Measurements from ENCODE around the gene ATL2. TPM values are rescaled to one million over a fixed set of nuclear protein-coding genes. Genes with fewer than 3 reads are reported as not detected.

Gene ATL2
- total RNA-seq, 4 donors from 2014 or later, result 147 to 220 (median 187) TPM

DNA sequence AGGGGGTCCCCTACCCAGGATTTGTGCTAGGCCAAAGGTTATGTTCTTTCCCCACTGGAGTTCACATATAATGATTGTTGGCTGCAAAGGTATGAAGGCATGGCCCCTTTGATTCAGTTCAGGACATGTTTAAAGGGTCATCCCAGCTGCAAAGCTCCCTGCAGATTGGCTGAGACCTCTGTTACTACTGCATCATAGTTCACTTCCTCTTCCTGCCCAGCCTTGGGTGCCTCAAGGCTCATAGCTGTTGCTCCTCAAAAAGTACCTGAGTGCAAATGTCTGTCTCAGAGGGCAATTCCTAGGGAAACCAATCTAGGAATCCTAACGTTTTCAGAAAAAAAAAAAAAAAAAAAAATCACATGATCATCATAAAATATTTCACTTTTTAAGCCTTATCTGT lies 125.1 kb downstream of the ATL2 start:
- TF ChIP-seq, protein P1, sequence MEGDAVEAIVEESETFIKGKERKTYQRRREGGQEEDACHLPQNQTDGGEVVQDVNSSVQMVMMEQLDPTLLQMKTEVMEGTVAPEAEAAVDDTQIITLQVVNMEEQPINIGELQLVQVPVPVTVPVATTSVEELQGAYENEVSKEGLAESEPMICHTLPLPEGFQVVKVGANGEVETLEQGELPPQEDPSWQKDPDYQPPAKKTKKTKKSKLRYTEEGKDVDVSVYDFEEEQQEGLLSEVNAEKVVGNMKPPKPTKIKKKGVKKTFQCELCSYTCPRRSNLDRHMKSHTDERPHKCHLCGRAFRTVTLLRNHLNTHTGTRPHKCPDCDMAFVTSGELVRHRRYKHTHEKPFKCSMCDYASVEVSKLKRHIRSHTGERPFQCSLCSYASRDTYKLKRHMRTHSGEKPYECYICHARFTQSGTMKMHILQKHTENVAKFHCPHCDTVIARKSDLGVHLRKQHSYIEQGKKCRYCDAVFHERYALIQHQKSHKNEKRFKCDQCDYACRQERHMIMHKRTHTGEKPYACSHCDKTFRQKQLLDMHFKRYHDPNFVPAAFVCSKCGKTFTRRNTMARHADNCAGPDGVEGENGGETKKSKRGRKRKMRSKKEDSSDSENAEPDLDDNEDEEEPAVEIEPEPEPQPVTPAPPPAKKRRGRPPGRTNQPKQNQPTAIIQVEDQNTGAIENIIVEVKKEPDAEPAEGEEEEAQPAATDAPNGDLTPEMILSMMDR (IDR thresholded peaks at IDR 0.05), result no peak
- no peak for TF ChIP-seq POLR2A (IDR thresholded peaks at IDR 0.05)
- intact Hi-C loops (cut with DNase I; ENCODE audit: low total_unique reads), result no loop called here
- DNase-seq (ENCODE audit: low spot score in 2 of 2), result no peak
- no peak overlapping the region for H3K4me3 ChIP-seq (ENCODE audit: low read depth, poor library complexity, severe bottlenecking)
- WGBS, 2 donors, result 37 to 40% methylated on average over 1 of the region's 1 CpG

DNA sequence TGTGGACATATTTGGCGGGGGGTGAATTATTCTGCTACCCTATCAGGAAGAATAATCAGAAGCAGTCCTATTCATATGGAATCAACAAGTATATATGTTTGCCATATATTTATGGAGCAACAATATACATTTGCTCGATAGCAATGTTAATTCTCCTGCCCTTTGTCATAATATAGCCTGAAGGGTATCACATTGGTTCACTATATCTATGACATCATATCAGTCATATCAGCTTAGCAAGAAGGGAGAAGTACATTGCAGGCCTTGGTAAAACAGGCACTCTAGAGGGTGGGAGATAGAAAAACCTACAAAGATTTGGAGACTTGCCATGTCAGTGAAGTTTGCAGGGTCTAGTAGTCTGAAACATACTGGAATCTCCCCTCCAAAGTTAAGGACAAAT lies 128.4 kb downstream of the ATL2 start:
- WGBS, 2 donors, result 94 to 96% methylated on average over 2 of the region's 2 CpGs
- DNase-seq (ENCODE audit: low spot score in 2 of 2), result no peak
- no peak overlapping the region for H3K4me3 ChIP-seq (ENCODE audit: low read depth, poor library complexity, severe bottlenecking)
- TF ChIP-seq, protein P1 (IDR thresholded peaks at IDR 0.05), result no peak
- TF ChIP-seq POLR2A (IDR thresholded peaks at IDR 0.05), result no peak
- intact Hi-C loops (cut with DNase I; ENCODE audit: low total_unique reads), result no loop called here

DNA sequence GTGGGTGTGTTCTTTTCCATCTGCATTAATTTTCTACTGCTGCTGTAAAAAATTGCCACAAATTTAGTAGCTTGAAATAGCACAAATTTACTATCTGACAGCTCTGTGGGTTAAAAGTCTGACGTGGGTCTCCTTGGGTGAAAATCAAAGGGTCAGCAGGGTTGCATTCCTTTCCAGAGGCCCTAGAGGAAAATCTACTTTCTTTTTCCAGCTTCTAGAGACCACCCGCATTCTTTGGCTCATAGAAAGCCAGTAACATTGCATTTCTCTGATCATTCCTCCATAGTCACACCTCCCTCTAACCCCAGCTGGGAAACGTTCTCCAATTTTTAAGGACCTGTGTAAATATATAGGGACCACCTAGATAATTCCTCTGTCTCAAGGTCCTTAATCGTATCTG lies 128.8 kb downstream of the ATL2 start:
- WGBS, 2 donors, result 91 to 95% methylated on average over 4 of the region's 4 CpGs
- no peak for TF ChIP-seq POLR2A (IDR thresholded peaks at IDR 0.05)
- TF ChIP-seq, protein P1 (IDR thresholded peaks at IDR 0.05), result no peak
- no peak for DNase-seq (ENCODE audit: low spot score in 2 of 2)
- intact Hi-C loops (cut with DNase I; ENCODE audit: low total_unique reads), result no loop called here
- H3K4me3 ChIP-seq (ENCODE audit: low read depth, poor library complexity, severe bottlenecking), result no peak overlapping the region

DNA sequence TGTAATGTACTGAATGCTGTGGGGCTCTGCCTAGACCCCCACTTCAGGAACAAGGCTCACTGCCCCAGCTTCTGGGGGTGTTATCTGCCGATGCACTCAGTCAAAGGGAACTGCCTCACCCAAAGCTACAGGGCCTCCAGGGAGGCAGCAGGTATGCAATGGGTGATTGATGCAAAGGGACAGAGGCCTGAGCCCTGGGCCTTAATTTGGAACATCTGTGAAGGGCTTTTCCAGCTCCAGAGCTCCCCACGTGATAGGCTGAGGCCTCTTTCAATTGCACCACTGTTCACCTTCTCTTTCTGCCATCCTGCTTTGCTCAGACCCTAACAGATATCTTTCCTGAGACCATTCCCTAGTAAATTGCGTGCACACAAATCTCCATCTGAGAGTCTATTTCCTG lies 131.0 kb downstream of the ATL2 start:
- intact Hi-C loops (cut with DNase I; ENCODE audit: low total_unique reads), result no loop called here
- TF ChIP-seq, protein P1 (IDR thresholded peaks at IDR 0.05), result no peak
- TF ChIP-seq POLR2A (IDR thresholded peaks at IDR 0.05), result no peak
- WGBS, 2 donors, result 83 to 88% methylated on average over 3 of the region's 3 CpGs
- no peak for DNase-seq (ENCODE audit: low spot score in 2 of 2)
- no peak overlapping the region for H3K4me3 ChIP-seq (ENCODE audit: low read depth, poor library complexity, severe bottlenecking)

DNA sequence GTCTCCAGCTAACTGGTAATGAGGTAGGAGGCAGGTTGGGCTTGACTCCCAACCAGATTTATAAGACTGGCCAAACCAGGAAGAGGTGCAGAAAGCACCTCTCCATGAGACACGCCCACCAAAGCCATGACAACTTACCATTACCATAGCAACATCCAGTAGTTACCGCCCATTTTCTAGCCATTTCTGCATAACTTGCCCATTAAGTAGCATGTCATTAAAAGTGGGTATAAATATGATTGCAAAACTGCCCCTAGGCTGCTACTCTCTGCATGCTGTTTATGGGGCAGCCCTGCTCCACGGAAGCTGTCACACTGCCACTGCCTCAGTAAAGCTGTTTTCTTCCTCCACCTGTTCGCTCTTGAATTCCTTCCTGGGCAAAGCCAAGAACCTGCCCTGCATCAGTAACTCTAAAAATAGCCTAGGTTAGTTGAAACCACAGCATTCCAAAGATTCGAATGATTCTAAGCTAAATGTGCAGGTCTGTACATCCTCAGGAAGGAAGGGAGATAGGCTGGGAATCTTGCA lies 131.9 kb downstream of the ATL2 start:
- no peak overlapping the region for H3K4me3 ChIP-seq (ENCODE audit: low read depth, poor library complexity, severe bottlenecking)
- peak in 1 of 2 donors; percentile 42 for DNase-seq (ENCODE audit: low spot score in 2 of 2)
- intact Hi-C loops (cut with DNase I; ENCODE audit: low total_unique reads), result no loop called here
- no peak for TF ChIP-seq POLR2A (IDR thresholded peaks at IDR 0.05)
- TF ChIP-seq, protein P1 (IDR thresholded peaks at IDR 0.05), result no peak
- WGBS, 2 donors, result 43% methylated on average over 5 of the region's 5 CpGs

DNA sequence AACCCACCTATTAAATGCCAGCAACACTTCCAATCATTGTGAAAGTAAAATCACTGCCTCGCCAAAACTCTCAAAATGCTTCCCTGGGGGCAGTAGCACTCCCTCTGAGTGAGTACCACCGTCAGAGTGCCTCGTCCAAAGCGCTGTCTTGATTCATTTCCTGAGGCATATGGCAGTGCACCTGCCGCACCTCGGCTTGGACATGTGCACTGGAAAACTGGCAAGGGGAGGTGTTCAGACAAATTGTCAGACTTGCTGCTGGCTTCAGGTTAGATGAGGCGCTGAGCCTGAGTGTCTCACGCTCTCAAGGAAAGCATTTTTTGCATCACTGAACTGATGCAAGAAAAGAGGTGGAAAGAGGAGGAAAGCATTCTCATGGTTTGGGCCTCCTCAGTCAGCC lies 132.8 kb downstream of the ATL2 start:
- H3K4me3 ChIP-seq (ENCODE audit: low read depth, poor library complexity, severe bottlenecking), result no peak overlapping the region
- WGBS, 2 donors, result 56 to 61% methylated on average over 8 of the region's 8 CpGs
- no peak for TF ChIP-seq POLR2A (IDR thresholded peaks at IDR 0.05)
- TF ChIP-seq, protein P1 (IDR thresholded peaks at IDR 0.05), result no peak
- intact Hi-C loops (cut with DNase I; ENCODE audit: low total_unique reads), result no loop called here
- no peak for DNase-seq (ENCODE audit: low spot score in 2 of 2)
